Measurements from ENCODE around the gene TTLL12.

TTLL12 gene

DNA sequence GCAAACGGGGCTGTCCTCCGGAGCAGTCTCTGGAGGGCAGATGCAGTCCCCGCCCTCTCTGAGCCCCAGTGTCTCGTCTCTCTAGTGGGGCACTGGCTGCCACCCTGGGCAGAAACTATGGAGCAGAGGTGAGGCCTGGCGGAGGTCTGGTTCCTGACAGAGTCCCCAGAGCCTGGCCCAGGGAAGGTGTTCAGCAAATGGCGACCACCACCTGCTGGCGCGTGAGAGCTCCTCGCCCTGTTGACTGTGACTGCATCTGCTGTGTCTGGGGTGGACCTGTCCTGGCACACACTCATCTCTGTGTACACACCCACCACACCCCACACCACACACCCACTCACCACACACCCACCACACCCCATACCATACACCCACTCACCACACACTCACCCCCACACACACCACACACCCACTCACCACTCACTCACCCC is 18.3 kb upstream of the TTLL12 start:
- no peaks in the 10 kb centered on the region for H3K36me3 ChIP-seq (ENCODE audit: insufficient read depth, low read length)
- no peak overlapping the region for H3K9ac ChIP-seq (ENCODE audit: low read length)
- no peaks in the 10 kb centered on the region for H3K9me3 ChIP-seq (ENCODE audit: low read length)
- no peak overlapping the region for H3K27ac ChIP-seq (ENCODE audit: low read depth, low read length)
- no peak overlapping the region for H3K4me3 ChIP-seq (ENCODE audit: low read depth in 1 of 2, low read length in 2 of 2)
- H3K4me1 ChIP-seq (ENCODE audit: insufficient read depth, low read length): no peaks in the 10 kb centered on the region
- no peaks in the 10 kb centered on the region for H3K27me3 ChIP-seq (ENCODE audit: control insufficient read depth in 1 of 2, insufficient read depth in 2 of 2, low read length in 2 of 2)

DNA sequence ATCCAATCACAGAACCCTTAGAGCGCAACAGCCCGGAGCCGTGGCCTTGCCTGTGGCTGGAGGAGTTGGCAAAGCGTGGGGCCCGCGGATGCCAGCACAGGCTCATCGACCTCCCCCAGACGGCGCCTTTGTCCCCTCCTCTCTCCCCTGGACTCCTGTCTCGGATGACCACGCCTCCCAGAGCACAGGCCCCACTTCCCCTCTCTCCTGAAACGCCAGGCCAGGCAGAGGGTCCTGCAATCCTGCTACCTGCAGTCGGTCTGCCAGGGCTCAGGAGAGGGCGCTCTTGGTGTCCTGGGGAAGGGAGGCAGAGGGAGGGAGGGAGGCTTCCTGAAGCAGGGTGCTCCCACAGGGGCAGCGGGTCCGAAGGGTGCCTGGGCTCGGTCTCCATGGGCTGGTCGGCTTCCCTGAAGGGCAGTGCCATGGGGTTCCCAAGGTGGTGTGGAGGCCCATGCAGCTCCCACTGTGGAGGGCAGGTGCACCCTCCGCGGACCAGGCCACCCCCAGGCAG is 16.6 kb upstream of the TTLL12 start:
- H3K4me1 ChIP-seq (ENCODE audit: insufficient read depth, low read length): no peaks in the 10 kb centered on the region
- H3K36me3 ChIP-seq (ENCODE audit: insufficient read depth, low read length): no peaks in the 10 kb centered on the region
- H3K9me3 ChIP-seq (ENCODE audit: low read length): no peaks in the 10 kb centered on the region
- no peak overlapping the region for H3K4me3 ChIP-seq (ENCODE audit: low read depth in 1 of 2, low read length in 2 of 2)
- peaks cover 0 to 7% of the 10 kb centered on the region in 2 donors for H3K27me3 ChIP-seq (ENCODE audit: control insufficient read depth in 1 of 2, insufficient read depth in 2 of 2, low read length in 2 of 2)
- no peak overlapping the region for H3K27ac ChIP-seq (ENCODE audit: low read depth, low read length)
- H3K9ac ChIP-seq (ENCODE audit: low read length): no peak overlapping the region

DNA sequence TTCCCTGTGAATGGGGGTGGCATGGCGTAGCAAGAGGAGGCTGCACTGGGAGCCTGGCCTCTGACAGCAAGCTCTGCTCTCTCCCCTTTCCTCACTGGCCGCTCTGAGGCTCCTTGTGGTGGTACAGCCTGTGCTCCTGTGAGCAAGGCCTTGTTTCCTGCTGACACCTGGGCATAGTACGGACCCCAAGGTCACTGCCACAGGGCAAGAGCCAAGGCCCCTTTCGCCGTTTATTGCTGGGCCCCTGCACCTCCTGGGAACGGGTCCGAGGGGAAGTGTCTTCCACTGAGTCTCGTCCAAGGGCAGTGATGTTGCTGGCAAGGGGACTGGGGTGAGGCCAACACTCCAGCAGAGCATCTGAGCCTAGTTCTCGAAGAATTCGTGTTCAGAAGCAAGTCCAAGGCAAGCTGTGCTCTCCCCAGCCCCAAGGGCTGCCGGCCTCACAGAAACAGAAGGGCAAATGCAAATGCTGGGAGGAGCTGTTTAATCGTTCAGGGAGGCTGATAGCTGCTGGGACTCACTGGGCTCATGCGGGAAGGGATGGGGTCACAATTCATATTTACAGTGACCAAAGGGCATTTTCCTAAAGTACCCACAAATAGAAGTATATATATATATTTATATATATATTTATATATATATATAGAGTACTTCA is 15.9 kb upstream of the TTLL12 start:
- H3K4me3 ChIP-seq (ENCODE audit: low read depth in 1 of 2, low read length in 2 of 2): no peak overlapping the region
- H3K27ac ChIP-seq (ENCODE audit: low read depth, low read length): no peak overlapping the region
- no peak overlapping the region for H3K9ac ChIP-seq (ENCODE audit: low read length)
- no peaks in the 10 kb centered on the region for H3K36me3 ChIP-seq (ENCODE audit: insufficient read depth, low read length)
- H3K9me3 ChIP-seq (ENCODE audit: low read length): no peaks in the 10 kb centered on the region
- H3K27me3 ChIP-seq (ENCODE audit: control insufficient read depth in 1 of 2, insufficient read depth in 2 of 2, low read length in 2 of 2): peaks cover 0 to 12% of the 10 kb centered on the region in 2 donors
- H3K4me1 ChIP-seq (ENCODE audit: insufficient read depth, low read length): no peaks in the 10 kb centered on the region

DNA sequence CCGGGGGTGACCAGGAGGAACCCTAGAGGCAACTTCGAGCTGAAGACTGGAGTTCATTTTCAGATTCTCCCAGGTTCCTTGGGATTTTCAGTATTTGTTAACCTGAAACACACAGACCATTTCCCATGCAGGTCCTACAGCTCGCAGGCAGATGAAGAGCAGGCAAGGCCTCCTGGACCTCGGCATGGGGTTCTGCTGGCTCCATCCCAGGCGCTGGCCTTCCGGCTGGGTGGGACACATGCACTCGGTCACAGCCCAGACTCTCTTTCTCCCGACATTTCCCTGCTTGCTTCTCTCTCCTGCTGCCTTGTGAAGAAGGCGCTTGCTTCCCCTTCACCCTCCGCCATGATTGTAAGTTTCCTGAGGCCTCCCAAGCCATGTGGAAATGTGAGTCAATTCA is 15.4 kb upstream of the TTLL12 start:
- no peaks in the 10 kb centered on the region for H3K9me3 ChIP-seq (ENCODE audit: low read length)
- H3K9ac ChIP-seq (ENCODE audit: low read length): no peak overlapping the region
- no peak overlapping the region for H3K27ac ChIP-seq (ENCODE audit: low read depth, low read length)
- H3K4me3 ChIP-seq (ENCODE audit: low read depth in 1 of 2, low read length in 2 of 2): no peak overlapping the region
- H3K27me3 ChIP-seq (ENCODE audit: control insufficient read depth in 1 of 2, insufficient read depth in 2 of 2, low read length in 2 of 2): peaks cover 0 to 12% of the 10 kb centered on the region in 2 donors
- H3K4me1 ChIP-seq (ENCODE audit: insufficient read depth, low read length): no peaks in the 10 kb centered on the region
- no peaks in the 10 kb centered on the region for H3K36me3 ChIP-seq (ENCODE audit: insufficient read depth, low read length)

DNA sequence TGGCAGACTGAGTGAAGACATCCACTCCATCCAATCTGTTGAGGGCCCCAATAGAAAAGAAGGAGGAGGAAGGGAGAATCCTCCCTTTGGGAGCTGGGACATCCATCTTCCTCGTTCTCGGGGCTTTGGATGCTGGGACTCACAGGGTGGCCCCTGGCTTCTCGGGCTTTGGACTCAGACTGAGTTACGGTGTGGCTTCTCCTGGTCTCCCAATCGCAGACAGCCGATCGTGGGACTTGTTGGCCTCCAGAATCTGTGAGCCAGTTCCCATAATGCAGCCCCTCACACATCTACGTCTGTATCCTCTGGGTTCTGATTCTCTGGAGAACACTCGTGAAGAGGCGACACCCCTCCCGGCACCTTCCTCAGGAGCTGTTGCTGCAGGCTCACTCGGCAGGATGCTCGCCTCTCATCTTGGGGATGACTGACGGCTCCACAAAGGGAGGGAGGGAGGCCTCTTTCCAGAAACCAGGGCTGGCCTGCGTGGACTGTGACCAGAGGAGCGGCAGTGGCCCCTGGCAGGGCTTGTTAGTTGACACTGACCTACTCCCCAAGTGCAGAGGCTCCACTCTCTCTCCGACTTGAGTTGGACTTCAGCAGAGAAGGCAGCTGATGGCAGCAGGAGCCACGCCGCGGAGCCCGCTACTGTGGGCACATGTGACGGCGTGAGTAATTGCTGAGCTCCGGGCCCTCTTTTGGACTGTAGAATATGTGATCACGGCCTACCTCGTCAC is 14.7 kb upstream of the TTLL12 start:
- Histone ChIP-seq H3K4me1 (ENCODE audit: insufficient read depth, low read length) (no peaks in the 10 kb centered on the region), H3K27me3 (ENCODE audit: control insufficient read depth in 1 of 2, insufficient read depth in 2 of 2, low read length in 2 of 2) (peaks cover 0 to 12% of the 10 kb centered on the region in 2 donors), H3K4me3 (ENCODE audit: low read depth in 1 of 2, low read length in 2 of 2) (no peak overlapping the region), H3K36me3 (ENCODE audit: insufficient read depth, low read length) (no peaks in the 10 kb centered on the region), H3K27ac (ENCODE audit: low read depth, low read length) (no peak overlapping the region), H3K9me3 (ENCODE audit: low read length) (no peaks in the 10 kb centered on the region), H3K9ac (ENCODE audit: low read length) (no peak overlapping the region)

DNA sequence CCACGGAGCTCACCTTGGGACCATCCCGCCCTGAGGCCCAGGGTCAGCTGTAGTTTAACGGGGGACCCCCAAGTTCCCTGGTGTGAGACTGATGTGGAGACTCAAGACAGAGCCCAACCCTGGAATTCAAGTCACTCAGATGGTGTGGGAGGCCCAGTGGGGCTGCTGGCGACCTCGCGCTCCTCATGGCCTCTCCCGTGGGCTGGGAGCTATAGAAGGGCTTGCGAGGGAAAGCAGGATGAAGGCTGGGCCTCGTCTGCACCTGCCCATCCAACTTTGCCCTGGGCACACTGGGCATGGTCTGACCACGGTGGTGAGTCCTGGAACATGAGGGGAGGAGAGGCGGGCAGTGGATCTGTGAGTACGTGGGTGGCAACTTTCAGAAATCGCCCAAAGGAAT is 13.6 kb upstream of the TTLL12 start:
- peaks cover 5 to 12% of the 10 kb centered on the region in 2 donors for H3K27me3 ChIP-seq (ENCODE audit: control insufficient read depth in 1 of 2, insufficient read depth in 2 of 2, low read length in 2 of 2)
- no peak overlapping the region for H3K27ac ChIP-seq (ENCODE audit: low read depth, low read length)
- no peak overlapping the region for H3K9ac ChIP-seq (ENCODE audit: low read length)
- no peak overlapping the region for H3K4me3 ChIP-seq (ENCODE audit: low read depth in 1 of 2, low read length in 2 of 2)
- no peaks in the 10 kb centered on the region for H3K36me3 ChIP-seq (ENCODE audit: insufficient read depth, low read length)
- no peaks in the 10 kb centered on the region for H3K9me3 ChIP-seq (ENCODE audit: low read length)
- no peaks in the 10 kb centered on the region for H3K4me1 ChIP-seq (ENCODE audit: insufficient read depth, low read length)

DNA sequence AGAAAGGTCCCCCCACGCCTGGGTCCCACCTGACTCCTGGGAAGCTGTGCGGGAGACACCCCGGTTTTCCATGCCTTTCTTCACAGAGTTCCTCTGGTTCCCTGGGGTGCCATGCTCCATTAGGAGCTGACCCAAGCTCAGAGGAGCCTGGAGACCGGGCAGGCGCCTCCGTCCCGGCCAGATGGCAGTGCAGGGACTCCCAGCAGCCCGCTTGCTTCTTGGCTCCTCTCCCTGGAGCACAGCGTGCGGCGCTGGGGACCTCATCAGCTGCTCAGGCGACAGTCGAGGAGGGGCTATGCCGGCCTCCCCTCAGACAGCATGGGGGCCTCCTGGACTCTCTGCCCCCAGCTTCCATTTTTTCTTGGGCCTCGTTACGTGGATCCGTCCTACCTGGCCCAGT is 13.1 kb upstream of the TTLL12 start:
- no peaks in the 10 kb centered on the region for H3K4me1 ChIP-seq (ENCODE audit: insufficient read depth, low read length)
- H3K4me3 ChIP-seq (ENCODE audit: low read depth in 1 of 2, low read length in 2 of 2): no peak overlapping the region
- H3K27ac ChIP-seq (ENCODE audit: low read depth, low read length): no peak overlapping the region
- H3K9me3 ChIP-seq (ENCODE audit: low read length): no peaks in the 10 kb centered on the region
- no peak overlapping the region for H3K9ac ChIP-seq (ENCODE audit: low read length)
- H3K27me3 ChIP-seq (ENCODE audit: control insufficient read depth in 1 of 2, insufficient read depth in 2 of 2, low read length in 2 of 2): peaks cover 5 to 12% of the 10 kb centered on the region in 2 donors
- no peaks in the 10 kb centered on the region for H3K36me3 ChIP-seq (ENCODE audit: insufficient read depth, low read length)

DNA sequence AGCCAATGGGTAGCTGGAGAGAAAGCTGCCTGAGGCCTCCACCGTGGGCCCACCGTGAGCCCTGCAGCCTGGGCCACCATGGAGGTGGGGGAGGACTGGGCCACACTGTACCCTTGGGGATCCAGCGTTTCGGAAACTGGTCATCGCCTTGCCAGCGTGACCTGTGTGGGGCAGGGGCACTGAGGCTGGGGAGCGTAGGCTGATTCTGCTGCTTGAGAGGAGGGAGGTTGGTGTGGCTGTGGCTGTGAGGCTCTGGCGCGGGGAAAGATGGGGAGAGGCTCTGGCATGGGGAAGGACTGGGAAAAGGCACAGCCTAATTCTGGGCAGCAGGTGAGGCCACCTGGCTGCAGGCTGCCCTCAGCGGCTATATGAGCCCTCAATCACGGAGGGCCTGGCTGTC is 12.6 kb upstream of the TTLL12 start:
- Histone ChIP-seq H3K9ac (ENCODE audit: low read length) (no peak overlapping the region), H3K27me3 (ENCODE audit: control insufficient read depth in 1 of 2, insufficient read depth in 2 of 2, low read length in 2 of 2) (peaks cover 5 to 12% of the 10 kb centered on the region in 2 donors), H3K4me3 (ENCODE audit: low read depth in 1 of 2, low read length in 2 of 2) (no peak overlapping the region), H3K36me3 (ENCODE audit: insufficient read depth, low read length) (no peaks in the 10 kb centered on the region), H3K27ac (ENCODE audit: low read depth, low read length) (no peak overlapping the region), H3K4me1 (ENCODE audit: insufficient read depth, low read length) (no peaks in the 10 kb centered on the region), H3K9me3 (ENCODE audit: low read length) (no peaks in the 10 kb centered on the region)

DNA sequence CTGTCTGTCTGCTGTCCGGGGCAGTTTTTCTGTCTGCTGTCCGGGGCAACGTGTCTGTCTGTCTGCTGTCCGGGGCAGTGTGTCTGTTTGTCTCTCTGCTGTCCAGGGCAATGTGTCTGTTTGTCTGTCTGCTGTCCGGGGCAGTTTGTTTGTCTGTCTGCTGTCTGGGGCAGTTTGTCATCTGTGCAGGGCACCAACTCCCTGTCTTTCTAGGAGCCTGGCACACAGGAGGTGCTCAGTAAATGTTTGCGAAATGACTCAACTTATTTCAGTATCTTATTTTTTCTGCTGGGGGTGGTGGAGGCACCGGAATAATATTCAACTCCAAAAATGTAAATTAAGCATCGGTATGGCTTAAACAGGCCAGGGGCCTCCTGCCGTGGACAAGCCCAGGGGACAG is 12.0 kb upstream of the TTLL12 start:
- Histone ChIP-seq H3K9ac (ENCODE audit: low read length) (no peak overlapping the region), H3K27me3 (ENCODE audit: control insufficient read depth in 1 of 2, insufficient read depth in 2 of 2, low read length in 2 of 2) (peaks cover 5 to 12% of the 10 kb centered on the region in 2 donors)

DNA sequence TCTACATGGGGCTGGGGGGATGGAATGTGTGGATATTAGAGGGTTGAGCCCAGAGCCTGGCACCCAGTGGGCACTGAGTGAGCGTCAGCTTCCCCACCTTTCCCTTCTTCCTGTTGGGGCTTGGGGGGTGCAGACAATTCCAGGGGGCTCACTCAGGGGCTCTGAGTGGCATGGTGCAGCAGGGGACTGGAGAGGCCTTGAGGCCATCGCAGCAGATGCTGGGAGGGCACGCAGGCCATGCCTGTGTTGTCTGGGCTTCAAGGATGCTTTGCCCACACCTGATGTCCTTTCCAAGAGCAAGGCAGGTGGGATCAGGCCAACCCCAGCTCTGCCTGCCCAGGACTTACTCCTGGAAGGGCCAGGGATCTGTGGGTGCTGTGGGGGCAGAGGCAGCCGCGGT is 11.2 kb upstream of the TTLL12 start:
- Histone ChIP-seq H3K4me3 (ENCODE audit: low read depth in 1 of 2, low read length in 2 of 2) (no peak overlapping the region), H3K9ac (ENCODE audit: low read length) (no peak overlapping the region), H3K27me3 (ENCODE audit: control insufficient read depth in 1 of 2, insufficient read depth in 2 of 2, low read length in 2 of 2) (peaks cover 5 to 12% of the 10 kb centered on the region in 2 donors), H3K27ac (ENCODE audit: low read depth, low read length) (no peak overlapping the region), H3K4me1 (ENCODE audit: insufficient read depth, low read length) (no peaks in the 10 kb centered on the region), H3K9me3 (ENCODE audit: low read length) (no peaks in the 10 kb centered on the region), H3K36me3 (ENCODE audit: insufficient read depth, low read length) (no peaks in the 10 kb centered on the region)

More for the DNA sequence above, 12.0 kb upstream of the TTLL12 start:
- H3K4me3 ChIP-seq (ENCODE audit: low read depth in 1 of 2, low read length in 2 of 2): no peak overlapping the region
- no peaks in the 10 kb centered on the region for H3K4me1 ChIP-seq (ENCODE audit: insufficient read depth, low read length)
- no peak overlapping the region for H3K27ac ChIP-seq (ENCODE audit: low read depth, low read length)
- H3K36me3 ChIP-seq (ENCODE audit: insufficient read depth, low read length): no peaks in the 10 kb centered on the region
- H3K9me3 ChIP-seq (ENCODE audit: low read length): no peaks in the 10 kb centered on the region

DNA sequence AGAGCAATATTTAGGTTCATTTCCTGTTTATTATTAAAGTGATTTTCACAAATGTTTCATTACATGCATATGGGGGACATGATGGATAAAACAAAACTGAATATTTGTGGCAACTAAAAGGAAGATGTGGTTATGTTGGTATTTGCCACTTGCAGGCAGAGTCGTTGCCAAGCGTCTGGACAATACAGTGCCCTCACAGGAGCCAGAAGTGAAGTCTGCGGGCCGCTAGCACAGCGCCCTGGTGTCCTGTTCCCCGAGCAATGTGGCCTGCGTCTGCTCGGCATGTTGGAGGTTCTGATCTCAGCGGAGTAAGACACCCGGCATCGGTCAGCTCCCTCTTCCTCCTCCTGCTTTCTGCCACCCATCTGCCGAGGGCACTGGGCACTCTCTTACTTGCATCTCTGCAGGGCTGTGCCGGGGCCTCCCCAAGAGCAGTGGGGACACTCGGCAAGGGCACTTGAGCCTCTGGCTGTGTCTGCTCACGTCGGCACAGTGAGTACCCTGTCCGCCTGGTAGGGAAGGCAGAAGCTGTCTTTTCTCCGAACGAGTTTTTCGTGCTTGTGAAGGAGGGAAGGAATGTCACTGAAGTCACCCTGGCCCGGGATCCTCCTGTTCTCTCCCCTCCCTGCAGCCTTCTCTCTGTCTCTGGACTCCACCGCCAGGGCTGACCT is 10.5 kb upstream of the TTLL12 start:
- Histone ChIP-seq H3K9ac (ENCODE audit: low read length) (no peak overlapping the region), H3K4me3 (ENCODE audit: low read depth in 1 of 2, low read length in 2 of 2) (no peak overlapping the region), H3K27ac (ENCODE audit: low read depth, low read length) (no peak overlapping the region), H3K27me3 (ENCODE audit: control insufficient read depth in 1 of 2, insufficient read depth in 2 of 2, low read length in 2 of 2) (peaks cover 5 to 12% of the 10 kb centered on the region in 2 donors), H3K9me3 (ENCODE audit: low read length) (no peaks in the 10 kb centered on the region), H3K4me1 (ENCODE audit: insufficient read depth, low read length) (no peaks in the 10 kb centered on the region), H3K36me3 (ENCODE audit: insufficient read depth, low read length) (no peaks in the 10 kb centered on the region)

Measured in muscle layer of colon (tissue), 2 donors.